HepG2 (cell line): ENCODE measurements around the gene KRTAP29-1.

Source experiments
- MXD4 ChIP-seq: IDR thresholded peaks from 2 replicates; pipeline ENCODE4 v1.6.1; 2016; ENCODE audit warnings: mild to moderate bottlenecking, missing biosample characterization, missing genetic modification reagents
- TF ChIP-seq, protein P1 (sequence below): sonication (generic); formaldehyde crosslinking; IDR thresholded peaks from 2 replicates; pipeline ENCODE4 v1.4.0; 2020; ENCODE audit warnings: missing genetic modification reagents, mild to moderate bottlenecking, borderline replicate concordance

DNA sequence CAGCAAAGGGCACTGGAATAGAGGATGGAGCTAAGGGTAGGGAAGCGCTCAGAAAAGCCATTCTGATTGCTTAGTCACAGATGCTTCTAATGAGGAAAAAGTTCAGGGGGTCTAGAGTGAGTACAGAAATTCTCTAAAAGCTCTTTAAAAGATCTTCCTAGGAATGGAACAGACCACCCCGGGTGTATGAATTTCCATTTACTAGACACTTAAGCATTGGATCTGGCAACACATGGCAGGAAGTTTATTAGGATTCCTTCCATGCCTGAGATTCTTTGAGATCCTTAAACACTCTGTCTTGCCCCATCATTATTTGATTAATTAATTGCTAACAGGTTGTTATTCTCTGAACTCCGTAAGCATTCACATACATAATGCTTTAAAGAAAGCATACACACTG is 18.6 kb downstream of the KRTAP29-1 start:
- TF ChIP-seq MXD4 (CRISPR knock-in tag), result no peak
- TF ChIP-seq, protein P1, sequence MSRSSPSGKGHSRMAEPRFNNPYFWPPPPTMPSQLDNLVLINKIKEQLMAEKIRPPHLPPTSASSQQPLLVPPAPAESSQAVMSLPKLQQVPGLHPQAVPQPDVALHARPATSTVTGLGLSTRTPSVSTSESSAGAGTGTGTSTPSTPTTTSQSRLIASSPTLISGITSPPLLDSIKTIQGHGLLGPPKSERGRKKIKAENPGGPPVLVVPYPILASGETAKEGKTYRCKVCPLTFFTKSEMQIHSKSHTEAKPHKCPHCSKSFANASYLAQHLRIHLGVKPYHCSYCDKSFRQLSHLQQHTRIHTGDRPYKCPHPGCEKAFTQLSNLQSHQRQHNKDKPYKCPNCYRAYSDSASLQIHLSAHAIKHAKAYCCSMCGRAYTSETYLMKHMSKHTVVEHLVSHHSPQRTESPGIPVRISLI (CRISPR knock-in tag), result no peak
